ENCODE data around the gene ADAMTS17.

GRCh38 chr15:99963976-99964375, 377.8 kb downstream of the ADAMTS17 start:
- TF ChIP-seq CTCF (conservative IDR thresholded peaks at IDR 0.05), result no peak
- no peak for TF ChIP-seq EZH2 (IDR thresholded peaks at IDR 0.05; ENCODE audit: low read depth)
